Measurements from ENCODE around the gene SIX5.
"Not testable (repeated sequence)": the region's sequence is repeated elsewhere in the genome, so short reads cannot be mapped to it uniquely, and the experiment has no call there.

Gene SIX5

DNA sequence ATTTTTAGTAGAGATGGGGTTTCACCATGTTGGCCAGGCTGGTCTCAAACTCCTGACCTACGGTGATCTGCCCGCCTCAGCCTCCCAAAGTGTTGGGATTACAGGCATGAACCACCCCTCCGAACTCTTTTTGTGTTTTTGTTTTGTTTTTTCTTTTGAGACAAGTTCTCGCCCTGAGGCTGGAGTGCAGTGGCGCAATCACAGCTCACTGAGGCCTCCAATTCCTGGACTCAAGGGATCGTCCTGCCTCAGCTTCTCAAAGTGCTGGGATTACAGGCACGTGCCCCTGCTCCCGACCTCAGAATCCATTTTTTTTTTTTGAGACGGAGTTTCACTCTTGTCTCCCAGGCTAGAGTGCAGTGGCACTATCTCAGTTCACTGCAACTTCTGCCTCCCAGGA, 11.4 kb downstream of the SIX5 start:
- DNase-seq (ENCODE audit: low read depth), result no peak
- H3K4me3 ChIP-seq (ENCODE audit: low read depth, low read length), result no peak overlapping the region
- TF ChIP-seq, protein P1, sequence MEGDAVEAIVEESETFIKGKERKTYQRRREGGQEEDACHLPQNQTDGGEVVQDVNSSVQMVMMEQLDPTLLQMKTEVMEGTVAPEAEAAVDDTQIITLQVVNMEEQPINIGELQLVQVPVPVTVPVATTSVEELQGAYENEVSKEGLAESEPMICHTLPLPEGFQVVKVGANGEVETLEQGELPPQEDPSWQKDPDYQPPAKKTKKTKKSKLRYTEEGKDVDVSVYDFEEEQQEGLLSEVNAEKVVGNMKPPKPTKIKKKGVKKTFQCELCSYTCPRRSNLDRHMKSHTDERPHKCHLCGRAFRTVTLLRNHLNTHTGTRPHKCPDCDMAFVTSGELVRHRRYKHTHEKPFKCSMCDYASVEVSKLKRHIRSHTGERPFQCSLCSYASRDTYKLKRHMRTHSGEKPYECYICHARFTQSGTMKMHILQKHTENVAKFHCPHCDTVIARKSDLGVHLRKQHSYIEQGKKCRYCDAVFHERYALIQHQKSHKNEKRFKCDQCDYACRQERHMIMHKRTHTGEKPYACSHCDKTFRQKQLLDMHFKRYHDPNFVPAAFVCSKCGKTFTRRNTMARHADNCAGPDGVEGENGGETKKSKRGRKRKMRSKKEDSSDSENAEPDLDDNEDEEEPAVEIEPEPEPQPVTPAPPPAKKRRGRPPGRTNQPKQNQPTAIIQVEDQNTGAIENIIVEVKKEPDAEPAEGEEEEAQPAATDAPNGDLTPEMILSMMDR (IDR thresholded peaks at IDR 0.05; ENCODE audit: insufficient read depth, low read depth, low read length, missing control alignments), result no peak

GRCh38 chr19:45754323-45754722, 14.7 kb downstream of the SIX5 start:
- TF ChIP-seq, protein P1 (IDR thresholded peaks at IDR 0.05; ENCODE audit: insufficient read depth, low read depth, low read length, missing control alignments), result no peak
- no peak for DNase-seq (ENCODE audit: low read depth)
- no peak overlapping the region for H3K4me3 ChIP-seq (ENCODE audit: low read depth, low read length)

DNA sequence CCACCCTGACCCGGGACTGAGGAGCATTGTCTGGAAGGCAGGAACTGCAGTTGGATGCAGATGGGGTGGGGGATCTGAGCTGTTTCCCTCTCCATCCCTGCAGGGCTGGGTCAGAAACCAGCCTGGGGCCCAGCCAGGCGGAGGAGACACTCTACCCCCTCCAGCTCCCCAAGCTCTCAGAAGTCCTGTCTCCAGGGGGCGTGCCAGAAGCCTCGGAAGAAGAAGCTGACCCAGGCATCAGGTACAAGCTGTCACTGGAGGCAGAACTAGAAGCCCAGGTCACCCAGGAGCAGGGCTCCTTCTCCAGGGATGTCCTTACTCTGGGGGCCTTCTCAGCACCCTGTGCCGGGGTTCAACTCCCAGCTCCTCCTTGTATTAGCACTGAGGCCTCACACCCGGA, 15.5 kb downstream of the SIX5 start:
- no peak for DNase-seq (ENCODE audit: low read depth)
- TF ChIP-seq, protein P1 (IDR thresholded peaks at IDR 0.05; ENCODE audit: insufficient read depth, low read depth, low read length, missing control alignments), result no peak
- no peak overlapping the region for H3K4me3 ChIP-seq (ENCODE audit: low read depth, low read length)

GRCh38 chr19:45752639-45753038, 16.4 kb downstream of the SIX5 start:
- no peak for DNase-seq (ENCODE audit: low read depth)
- H3K4me3 ChIP-seq (ENCODE audit: low read depth, low read length), result no peak overlapping the region
- TF ChIP-seq, protein P1 (IDR thresholded peaks at IDR 0.05; ENCODE audit: insufficient read depth, low read depth, low read length, missing control alignments), result no peak

- DNase-seq (ENCODE audit: low read depth); H3K4me3 ChIP-seq (ENCODE audit: low read depth, low read length): not testable (repeated sequence)
Observed at GRCh38 chr19:45751483-45751882, 17.6 kb downstream of the SIX5 start.

GRCh38 chr19:45747513-45747912, 21.5 kb downstream of the SIX5 start:
- H3K4me3 ChIP-seq (ENCODE audit: low read depth, low read length), result no peak overlapping the region
- DNase-seq (ENCODE audit: low read depth), result no peak
- TF ChIP-seq, protein P1 (IDR thresholded peaks at IDR 0.05; ENCODE audit: insufficient read depth, low read depth, low read length, missing control alignments), result no peak

DNA sequence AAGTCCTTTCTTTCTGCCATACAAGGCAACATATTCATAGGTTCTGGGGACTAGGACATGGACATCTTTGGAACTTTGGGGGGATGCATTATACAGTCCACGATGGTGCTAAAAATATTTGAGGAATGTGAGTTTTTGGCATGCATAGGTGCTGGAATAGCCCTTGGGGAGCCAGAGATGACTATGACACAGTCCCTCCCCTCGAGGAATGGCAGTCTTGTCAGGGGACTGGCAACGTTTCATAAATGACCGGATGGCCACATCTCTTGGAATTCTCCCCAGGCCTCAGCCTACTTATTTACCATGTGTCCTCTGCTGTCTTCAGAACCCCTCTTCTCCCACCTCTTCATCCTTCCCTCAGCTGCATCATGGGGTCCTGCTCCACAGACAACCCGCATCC, 22.2 kb downstream of the SIX5 start:
- no peak overlapping the region for H3K4me3 ChIP-seq (ENCODE audit: low read depth, low read length)
- TF ChIP-seq, protein P1 (IDR thresholded peaks at IDR 0.05; ENCODE audit: insufficient read depth, low read depth, low read length, missing control alignments), result no peak
- no peak for DNase-seq (ENCODE audit: low read depth)

All from GM12865 (cell line).